Nucleus accumbens (tissue), 56 donors: ENCODE data around the gene EYA4.

ENCODE experiments used
- DNase-seq, 56 donors: peaks; one replicate each; lab custom pipeline; 2025; lab: John Stamatoyannopoulos, UW

Gene EYA4

GRCh38 chr6:133341607-133342158, 100.5 kb downstream of the EYA4 start:
- no peak for DNase-seq

DNA sequence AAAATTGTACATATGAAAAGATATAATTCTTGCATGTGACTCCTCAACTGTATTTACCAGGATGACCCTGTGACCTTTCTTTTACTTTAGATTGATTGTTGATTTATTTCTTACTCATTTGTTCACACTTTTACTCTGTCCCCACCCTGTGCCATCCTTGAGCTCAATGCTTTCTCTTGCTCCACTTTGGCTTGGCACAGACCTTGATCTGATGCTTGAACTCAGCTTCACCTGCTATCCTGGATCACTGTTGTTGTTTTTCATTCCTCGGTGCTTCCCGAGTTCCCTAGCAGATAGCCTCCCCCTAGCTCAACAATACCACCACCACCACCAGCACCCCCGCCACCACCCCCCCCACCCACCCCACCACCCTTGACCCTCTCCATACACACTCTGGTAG, 102.1 kb downstream of the EYA4 start:
- no peak for DNase-seq

DNA sequence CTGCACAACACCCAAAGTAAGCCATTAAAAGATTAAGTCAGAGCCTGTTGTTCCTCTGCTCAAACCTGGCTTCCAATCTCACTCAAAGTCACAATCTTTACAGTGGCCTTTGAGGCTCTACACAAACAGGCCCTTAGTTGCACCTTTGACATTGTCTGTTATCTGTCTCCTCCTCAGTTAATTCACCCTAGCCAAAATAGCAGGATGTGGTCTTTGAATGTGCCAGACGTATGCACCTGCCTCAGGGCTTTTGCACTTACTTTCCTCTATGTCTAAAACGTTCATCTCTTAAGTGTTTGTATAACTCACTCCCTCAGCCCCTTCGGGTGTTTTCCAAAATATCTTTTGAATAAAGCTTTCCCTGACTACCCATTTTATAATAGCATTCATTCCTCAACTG, 107.7 kb downstream of the EYA4 start:
- no peak for DNase-seq

DNA sequence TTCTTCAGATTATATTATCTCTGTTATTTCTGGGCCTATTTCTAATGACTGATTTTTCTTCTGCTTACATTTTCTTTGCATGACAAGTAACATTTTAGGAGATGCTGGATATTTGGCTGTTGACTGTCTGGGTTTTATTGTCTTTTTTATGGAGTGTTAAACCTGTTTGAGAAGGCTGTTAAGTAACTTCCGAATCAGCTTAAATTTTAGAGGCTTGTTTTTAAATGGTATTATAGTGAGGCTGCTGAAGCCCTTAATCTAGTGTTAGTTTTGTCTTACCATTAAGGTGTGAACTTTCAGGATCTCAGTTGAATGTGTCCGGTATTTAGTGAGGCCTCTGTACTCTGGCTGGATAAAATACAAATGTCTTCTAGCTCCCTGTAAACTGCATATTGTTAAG, 109.8 kb downstream of the EYA4 start:
- DNase-seq: no peak

DNA sequence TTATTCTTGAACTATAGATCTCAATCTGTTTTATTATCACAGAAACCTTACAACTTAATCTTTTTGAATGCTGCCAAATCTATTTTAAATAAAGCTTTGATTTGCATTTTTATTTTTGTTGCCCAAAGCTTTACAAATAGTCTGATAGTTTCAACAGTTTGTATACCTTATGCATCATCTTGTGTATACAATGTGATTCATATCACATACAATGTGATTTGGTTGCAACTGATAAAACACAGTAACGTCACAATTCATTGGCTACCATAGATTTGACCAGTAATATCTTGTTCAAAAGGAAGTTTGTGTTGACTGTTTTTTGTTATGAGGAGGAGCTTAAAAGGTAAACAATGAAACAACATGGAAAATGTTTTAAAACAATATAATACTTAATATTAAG, 110.9 kb downstream of the EYA4 start:
- DNase-seq: no peak

DNA sequence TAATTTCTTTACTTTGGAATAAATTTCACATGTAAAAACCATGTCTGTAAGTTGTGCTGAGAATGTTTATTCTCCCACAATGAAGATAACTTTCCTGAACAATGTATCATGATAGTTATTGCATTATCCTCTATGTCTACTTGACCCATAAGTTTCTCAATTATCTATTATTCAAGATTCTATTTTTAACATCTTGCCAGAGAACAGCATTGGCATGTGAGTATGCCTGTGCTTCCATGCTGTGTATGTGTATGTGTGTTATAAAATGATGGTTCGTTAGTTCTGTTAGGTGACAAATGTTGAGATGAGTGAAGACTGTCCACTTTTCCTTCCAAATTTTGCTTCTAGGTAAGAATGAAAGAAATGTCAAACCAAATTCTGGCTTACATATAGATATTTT, 111.9 kb downstream of the EYA4 start:
- no peak for DNase-seq

GRCh38 chr6:133355922-133356321, 114.8 kb downstream of the EYA4 start:
- DNase-seq: no peak

DNA sequence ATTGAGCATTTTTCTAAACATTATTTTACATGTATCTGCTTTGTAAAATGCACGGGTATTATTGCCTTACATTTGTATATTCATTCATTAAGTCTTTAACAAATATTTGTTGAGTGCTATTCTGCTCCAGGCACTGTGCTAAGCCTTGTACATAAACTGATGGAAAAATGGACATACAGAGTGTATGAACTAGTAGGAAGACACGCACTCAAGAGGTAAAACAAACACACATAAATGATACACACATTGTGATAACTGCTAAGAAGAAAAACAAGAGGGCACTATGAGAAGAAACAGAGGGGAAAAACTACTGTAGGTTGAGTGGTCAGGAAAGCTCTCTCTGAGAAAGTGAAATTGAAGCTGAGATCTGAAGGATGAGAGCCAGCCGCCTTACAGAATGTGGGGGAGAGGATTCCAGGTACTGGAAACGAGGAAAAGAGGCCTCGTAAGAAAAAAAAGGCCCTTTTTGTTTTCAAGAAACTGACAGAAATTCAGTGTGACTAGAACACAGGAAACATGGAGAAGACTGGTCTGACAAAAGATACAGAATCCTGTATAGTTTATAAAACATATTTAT, 117.5 kb downstream of the EYA4 start:
- no peak for DNase-seq

DNA sequence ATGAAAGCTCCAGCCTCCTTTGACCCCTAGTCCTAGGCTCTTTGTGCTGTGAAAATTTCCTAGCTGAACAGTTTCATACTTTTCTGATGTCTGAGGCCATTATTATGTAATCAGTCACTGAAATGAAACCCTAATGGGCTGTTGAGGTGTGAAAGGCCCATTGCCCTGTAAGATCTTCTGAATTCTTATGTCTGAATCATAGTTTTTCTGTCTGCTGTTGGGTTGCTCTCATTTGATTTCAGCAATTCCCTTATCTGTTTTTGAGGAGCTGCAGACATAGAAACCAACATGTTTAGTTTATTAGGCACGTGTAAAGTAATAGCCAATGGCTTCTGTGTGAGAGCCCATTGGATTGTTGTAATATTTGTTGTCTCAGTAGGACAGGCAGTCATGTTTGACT, 118.1 kb downstream of the EYA4 start:
- DNase-seq: no peak

DNA sequence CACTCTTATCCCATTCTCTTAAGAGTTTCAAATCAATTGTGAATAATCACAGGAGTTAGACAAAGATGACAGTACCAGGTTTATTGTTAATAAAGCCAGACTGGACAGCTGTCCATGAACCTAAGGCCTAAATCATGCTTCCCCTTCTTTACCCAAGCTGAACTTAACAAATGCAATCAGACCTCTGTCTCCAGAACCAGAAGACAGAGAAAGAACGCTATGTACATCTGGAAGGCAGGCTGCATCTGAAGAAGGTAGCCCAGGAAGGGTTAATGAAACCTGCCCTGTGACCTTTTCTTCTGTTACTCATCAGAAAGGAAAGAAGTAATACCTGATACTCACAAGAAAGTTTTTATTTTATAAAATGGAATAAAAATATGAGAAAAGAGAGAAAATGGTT, 118.6 kb downstream of the EYA4 start:
- no peak for DNase-seq

DNA sequence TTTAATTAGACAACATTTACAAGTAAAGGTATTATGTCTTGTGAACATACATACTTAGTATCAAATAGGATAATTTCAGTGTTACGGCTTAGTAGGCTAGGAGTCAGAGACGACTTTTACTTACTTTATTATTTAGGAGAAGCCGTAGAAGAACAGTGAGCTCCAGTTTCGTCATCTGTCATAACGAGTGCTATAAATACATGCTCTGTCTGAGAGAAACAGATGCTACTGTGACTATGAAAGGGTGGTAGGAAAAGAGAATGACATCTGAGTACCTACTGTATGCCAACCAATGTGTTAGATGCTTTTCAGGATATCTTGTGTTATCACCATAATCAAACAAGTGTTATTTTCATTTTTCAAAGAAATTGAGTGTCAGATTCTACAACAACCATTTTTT, 119.0 kb downstream of the EYA4 start:
- peak in 1 of 56 donors; percentile 19 for DNase-seq

GRCh38 chr6:133362813-133363212, 121.7 kb downstream of the EYA4 start:
- DNase-seq: no peak

GRCh38 chr6:133368664-133369063, 127.5 kb downstream of the EYA4 start:
- no peak for DNase-seq

- DNase-seq: no peak
Observed at GRCh38 chr6:133369773-133370272, 128.7 kb downstream of the EYA4 start.

DNA sequence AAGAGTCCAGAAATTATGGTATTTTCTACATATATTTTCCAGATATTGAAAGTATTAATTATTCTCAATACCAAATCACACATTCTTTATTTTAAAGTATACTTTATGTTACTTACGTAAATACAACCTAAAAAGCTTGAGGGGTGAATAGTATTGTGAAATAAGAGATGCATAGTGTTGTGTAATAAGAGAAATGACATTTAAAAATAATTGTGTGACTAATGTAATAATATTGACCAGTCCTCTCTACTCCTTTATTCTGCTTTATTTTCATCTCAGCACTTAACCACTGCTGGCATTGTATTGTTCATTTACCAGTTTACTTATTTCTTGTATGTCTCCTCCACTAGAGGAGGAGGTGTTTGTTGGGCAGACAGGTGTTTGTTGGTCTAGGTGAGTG, 135.6 kb downstream of the EYA4 start:
- DNase-seq: no peak

DNA sequence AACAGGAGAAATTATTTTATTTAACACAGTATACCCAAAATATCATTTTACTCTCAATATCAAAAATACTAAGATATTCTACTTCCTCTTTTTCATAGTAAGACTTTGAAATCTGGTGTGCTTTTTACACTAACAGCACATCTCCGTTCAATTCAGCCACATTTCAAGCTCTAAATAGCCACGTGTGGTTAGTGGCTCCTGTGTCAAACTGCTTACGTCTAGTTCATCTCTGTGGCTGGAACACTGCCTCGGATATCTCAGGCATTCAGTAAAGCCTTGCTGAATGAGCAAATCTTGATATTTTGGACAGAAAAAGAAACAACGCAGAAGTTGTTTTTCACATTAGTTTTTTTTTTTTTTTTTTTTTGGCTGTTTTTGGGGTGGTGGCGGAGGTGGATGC, 136.1 kb downstream of the EYA4 start:
- no peak for DNase-seq

GRCh38 chr6:133380047-133380446, 138.9 kb downstream of the EYA4 start:
- no peak for DNase-seq

- DNase-seq: no peak
Observed at GRCh38 chr6:133380723-133381122, 139.6 kb downstream of the EYA4 start.

DNA sequence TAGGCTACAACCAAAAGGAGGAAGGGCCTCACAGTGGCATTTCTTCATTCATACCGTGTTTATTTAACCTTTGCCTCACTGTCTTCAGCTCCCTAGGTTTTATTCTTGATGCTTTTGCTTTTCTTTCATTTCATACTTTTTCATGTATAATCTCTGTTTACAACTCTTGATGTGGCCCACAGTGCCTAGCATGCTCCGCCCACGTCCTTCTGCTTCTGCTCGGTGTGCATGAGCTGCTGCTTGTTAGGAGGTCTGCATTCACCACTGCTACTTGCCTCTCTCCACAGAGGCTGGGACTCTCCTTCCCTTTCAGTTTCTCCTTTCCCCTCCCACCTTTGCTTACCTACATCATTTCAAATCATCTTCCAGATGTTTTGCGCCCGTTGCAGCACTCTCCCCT, 147.6 kb downstream of the EYA4 start:
- no peak for DNase-seq

DNA sequence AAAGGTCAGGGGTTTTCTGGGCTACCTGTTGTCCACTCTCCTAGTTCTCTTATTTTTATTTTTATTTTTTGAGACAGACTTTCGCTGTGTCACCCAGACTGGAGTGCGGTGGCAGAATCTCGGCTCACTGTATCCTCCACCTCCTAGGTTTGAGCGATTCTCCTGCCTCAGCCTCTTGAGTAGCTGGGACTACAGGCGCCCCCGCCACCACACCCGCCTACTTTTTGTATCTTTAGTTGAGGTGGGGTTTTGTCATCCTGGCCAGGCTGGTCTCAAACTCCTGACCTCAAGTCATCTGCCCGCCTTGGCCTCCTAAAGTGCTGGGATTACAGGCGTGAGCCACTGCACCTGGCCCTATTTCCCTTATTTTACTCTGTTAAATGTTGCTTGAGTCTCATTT, 149.0 kb downstream of the EYA4 start:
- no peak for DNase-seq

DNA sequence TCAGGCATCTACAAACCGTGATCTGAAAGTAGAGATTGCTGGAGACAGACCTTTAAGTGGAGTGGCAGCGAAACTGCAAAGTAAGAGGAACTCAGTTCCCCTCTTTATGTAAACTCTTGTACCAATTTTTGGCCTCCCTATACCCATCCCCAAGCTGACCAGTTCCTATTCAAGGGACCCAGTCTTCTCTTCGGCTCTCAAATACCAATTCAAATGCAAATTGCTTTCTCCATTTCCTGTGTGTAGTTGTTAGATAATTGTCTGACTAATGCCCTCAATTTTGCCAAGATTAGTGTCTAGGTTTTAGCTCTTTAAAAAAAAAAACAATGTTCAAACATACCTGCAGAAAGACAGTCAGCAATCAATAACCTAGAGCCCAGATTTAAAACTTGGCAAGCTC, 150.9 kb downstream of the EYA4 start:
- DNase-seq: no peak

DNA sequence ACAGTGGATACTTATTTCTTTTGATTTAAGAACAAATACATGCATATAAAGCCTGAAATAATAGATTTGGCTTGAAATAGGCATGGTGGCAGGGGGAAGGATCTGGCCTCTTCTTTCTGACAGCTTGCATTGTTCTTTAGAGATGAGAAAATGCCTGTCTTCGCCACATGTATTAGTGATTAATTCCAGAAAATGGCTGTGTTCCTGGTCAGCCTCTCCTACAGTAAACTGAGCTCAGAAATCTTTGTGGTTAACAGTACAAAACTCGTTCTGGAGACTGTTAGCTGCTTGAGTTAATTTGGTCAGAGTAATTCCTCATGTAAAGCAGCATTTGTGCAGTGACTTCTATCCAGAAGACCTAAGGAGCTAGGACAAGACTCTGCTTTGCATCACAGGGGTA, 151.5 kb downstream of the EYA4 start:
- no peak for DNase-seq

- no peak for DNase-seq
Observed at GRCh38 chr6:133393891-133394290, 152.7 kb downstream of the EYA4 start.
